Endothelial cell (in vitro differentiated cells): Measurements from ENCODE around the gene IGFBPL1. TPM values are rescaled to one million over a fixed set of nuclear protein-coding genes. Genes with fewer than 3 reads are reported as not detected.

Experiments used
- DNase-seq: peaks from one replicate; pipeline ENCODE4 v3.0.0; 2021; ENCODE audit warnings: low spot score
- H3K27ac Mint-ChIP-seq: one replicate; pipeline ENCODE4 v1.8.0; 2021; ENCODE audit warnings: mixed read lengths, inconsistent platforms; ENCODE audit not compliant: unreplicated experiment
- H3K27me3 Mint-ChIP-seq: one replicate; pipeline ENCODE4 v1.8.0; 2021; ENCODE audit warnings: mild to moderate bottlenecking, moderate library complexity, mixed read lengths, inconsistent platforms; ENCODE audit not compliant: unreplicated experiment
- H3K36me3 Mint-ChIP-seq: one replicate; pipeline ENCODE4 v1.8.0; 2021; ENCODE audit warnings: mild to moderate bottlenecking, low read depth, mixed read lengths, inconsistent platforms; ENCODE audit not compliant: unreplicated experiment
- H3K4me1 Mint-ChIP-seq: one replicate; pipeline ENCODE4 v1.8.0; 2021; ENCODE audit warnings: mild to moderate bottlenecking, mixed read lengths, inconsistent platforms; ENCODE audit not compliant: unreplicated experiment
- H3K4me3 Mint-ChIP-seq: one replicate; pipeline ENCODE4 v1.8.0; 2021; ENCODE audit warnings: mild to moderate bottlenecking, mixed read lengths, inconsistent platforms; ENCODE audit not compliant: unreplicated experiment
- H3K9me3 Mint-ChIP-seq: one replicate; pipeline ENCODE4 v1.8.0; 2021; ENCODE audit warnings: mixed read lengths, inconsistent platforms; ENCODE audit not compliant: unreplicated experiment
- total RNA-seq: library from RNA; stranded (reverse); fragmentation: NEBNext Ultra II Directional; extraction: Animal tissue kit (Norgen Biotek cat#: 25700); gene quantifications from one replicate; pipeline ENCODE4 v1.2.1, GENCODE V29; 2021; ENCODE audit not compliant: unreplicated experiment
- TF ChIP-seq, protein P1 (sequence below): fragments of 200-600 bp; sonication (generic); IDR thresholded peaks from one replicate; pipeline ENCODE4 v1.5.0; 2021; ENCODE audit warnings: antibody characterized with exemption; ENCODE audit not compliant: unreplicated experiment

Gene IGFBPL1
- total RNA-seq, 1 donor from 2014 or later = 9.1 TPM

- TF ChIP-seq, protein P1, sequence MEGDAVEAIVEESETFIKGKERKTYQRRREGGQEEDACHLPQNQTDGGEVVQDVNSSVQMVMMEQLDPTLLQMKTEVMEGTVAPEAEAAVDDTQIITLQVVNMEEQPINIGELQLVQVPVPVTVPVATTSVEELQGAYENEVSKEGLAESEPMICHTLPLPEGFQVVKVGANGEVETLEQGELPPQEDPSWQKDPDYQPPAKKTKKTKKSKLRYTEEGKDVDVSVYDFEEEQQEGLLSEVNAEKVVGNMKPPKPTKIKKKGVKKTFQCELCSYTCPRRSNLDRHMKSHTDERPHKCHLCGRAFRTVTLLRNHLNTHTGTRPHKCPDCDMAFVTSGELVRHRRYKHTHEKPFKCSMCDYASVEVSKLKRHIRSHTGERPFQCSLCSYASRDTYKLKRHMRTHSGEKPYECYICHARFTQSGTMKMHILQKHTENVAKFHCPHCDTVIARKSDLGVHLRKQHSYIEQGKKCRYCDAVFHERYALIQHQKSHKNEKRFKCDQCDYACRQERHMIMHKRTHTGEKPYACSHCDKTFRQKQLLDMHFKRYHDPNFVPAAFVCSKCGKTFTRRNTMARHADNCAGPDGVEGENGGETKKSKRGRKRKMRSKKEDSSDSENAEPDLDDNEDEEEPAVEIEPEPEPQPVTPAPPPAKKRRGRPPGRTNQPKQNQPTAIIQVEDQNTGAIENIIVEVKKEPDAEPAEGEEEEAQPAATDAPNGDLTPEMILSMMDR = no peak
- Mint-ChIP-seq H3K4me3 (no peak overlapping the region), H3K4me1 (peaks cover 9% of the 10 kb centered on the region), H3K27me3 (peaks cover 2% of the 10 kb centered on the region), H3K27ac (no peak overlapping the region), H3K36me3 (no peaks in the 10 kb centered on the region), H3K9me3 (no peaks in the 10 kb centered on the region)
- no peak for DNase-seq
These were observed 64.4 kb downstream of the IGFBPL1 start for GRCh38 chr9:38359689-38360385.

DNA sequence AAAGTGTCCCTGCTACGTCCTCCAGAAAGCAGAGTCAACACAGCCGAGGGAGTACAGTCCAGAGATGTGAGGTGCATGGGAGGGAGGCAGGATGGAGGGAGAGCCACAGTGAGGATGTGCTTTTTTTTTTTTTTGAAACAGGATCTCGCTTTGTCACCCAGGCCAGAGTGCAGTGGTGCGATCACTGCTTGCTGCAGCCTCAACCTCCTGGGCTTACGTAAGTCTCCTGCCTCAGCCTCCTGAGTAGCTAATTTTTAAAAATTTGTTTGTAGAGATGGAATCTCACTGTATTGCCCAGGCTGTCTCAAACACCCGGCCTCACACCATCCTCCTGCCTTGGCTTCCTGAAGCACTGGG, 65.0 kb downstream of the IGFBPL1 start:
- H3K4me1 Mint-ChIP-seq = peaks cover 9% of the 10 kb centered on the region

DNA sequence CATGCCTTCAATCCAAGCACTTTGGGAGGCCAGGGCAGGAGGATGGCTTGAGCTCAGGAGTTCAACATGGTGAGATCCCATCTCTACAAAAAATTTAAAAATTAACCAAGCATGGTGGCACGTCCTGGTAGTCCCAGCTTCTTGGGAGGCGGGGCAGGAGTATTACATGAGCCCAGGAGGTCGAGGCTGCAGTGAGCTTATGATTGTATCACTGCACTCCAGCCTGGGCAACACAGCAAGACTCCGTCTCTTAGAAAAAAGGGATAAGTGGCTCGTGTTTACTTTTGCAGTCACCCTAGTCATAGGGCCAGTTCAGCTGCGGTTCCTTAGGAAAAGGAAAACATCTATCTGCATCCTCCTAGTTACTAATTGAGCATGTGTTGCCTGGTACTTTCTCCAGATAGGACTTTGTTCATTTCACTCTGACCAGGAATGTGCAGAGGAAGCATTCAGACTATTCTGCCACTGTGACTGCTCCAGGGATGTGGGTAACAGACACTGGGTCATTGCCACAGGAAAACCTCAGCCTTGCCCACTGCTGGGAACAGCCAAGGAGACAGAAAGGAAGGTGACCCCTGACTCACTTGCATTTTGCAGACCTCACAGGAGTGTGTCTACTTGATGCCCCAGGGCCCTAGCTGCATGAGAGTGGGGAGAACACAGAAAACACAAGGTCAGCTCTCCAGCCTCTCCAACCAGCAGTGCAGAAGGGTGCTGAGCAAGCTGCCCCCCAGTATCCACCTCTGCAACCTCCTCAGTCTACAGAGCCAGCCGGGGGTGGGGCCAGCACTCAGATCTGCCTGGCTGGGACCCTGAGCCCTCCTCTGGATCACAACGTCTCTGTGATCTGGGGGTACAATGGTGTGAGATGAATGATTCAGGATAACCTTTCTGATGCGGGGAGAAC, 65.6 kb downstream of the IGFBPL1 start:
- TF ChIP-seq, protein P1 = no peak
- Mint-ChIP-seq H3K27me3 (peaks cover 2% of the 10 kb centered on the region), H3K9me3 (no peaks in the 10 kb centered on the region), H3K4me1 (peaks cover 9% of the 10 kb centered on the region), H3K36me3 (no peaks in the 10 kb centered on the region), H3K27ac (no peak overlapping the region), H3K4me3 (no peak overlapping the region)
- no peak for DNase-seq

More for the DNA sequence above, 65.0 kb downstream of the IGFBPL1 start:
- DNase-seq = no peak
- TF ChIP-seq, protein P1 = no peak
- Mint-ChIP-seq H3K27me3 (peaks cover 2% of the 10 kb centered on the region), H3K36me3 (no peaks in the 10 kb centered on the region), H3K4me3 (no peak overlapping the region), H3K9me3 (no peaks in the 10 kb centered on the region), H3K27ac (no peak overlapping the region)

DNA sequence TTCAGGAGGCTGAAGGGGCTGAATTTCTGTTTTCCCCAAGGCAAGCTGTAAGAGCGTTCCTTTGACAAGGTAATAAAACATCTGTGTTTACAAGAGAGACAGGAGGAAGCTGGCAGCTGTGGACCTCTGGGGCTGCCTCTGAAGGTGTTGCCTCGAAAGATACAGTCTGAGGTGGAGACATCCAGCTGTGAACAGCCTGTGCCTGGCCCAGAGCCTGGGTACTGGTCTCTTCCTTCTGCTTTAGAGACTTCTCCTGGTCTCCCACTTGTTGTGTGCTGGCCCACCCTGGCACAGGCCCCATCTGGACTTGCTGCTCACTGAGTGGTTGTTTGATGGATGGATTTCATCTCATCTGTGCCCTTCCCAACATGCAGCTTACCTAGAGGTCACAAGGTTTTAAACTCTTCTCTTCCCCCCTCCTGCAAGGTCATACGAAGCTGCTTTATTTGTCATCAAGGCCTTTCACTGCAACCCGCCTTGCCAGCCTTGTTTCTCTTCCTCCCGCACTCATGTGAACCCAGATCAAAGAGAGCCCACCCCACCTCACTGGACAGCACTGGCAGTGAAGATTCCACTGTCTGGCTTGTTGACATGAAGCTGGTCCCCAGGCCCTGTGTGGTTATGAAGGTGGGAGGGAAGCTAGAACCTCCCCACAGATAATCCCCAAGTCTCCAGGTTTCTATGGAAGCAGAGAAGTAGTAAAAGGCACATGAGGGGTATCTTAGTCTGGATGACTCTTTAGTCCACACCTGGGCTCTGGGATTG, 66.7 kb downstream of the IGFBPL1 start:
- H3K4me1 Mint-ChIP-seq = peaks cover 9% of the 10 kb centered on the region
- no peak overlapping the region for H3K4me3 Mint-ChIP-seq
- no peaks in the 10 kb centered on the region for H3K36me3 Mint-ChIP-seq
- DNase-seq = no peak
- H3K27ac Mint-ChIP-seq = no peak overlapping the region
- H3K9me3 Mint-ChIP-seq = no peaks in the 10 kb centered on the region
- TF ChIP-seq, protein P1 = no peak
- H3K27me3 Mint-ChIP-seq = peaks cover 2% of the 10 kb centered on the region
